Ectodermal cell (in vitro differentiated cells): Measurements from ENCODE around the gene ITGA11.

Experiments
- H3K27ac ChIP-seq: 2 replicates; pipeline ENCODE4 v1.7.0; 2013; ENCODE audit warnings: mild to moderate bottlenecking, low read depth, low read length; ENCODE audit not compliant: insufficient read depth, poor library complexity, severe bottlenecking
- H3K27me3 ChIP-seq: 2 replicates; pipeline ENCODE4 v1.7.0; 2013; ENCODE audit warnings: mild to moderate bottlenecking, low read length; ENCODE audit not compliant: insufficient read depth, control insufficient read depth, poor library complexity, severe bottlenecking
- H3K36me3 ChIP-seq: one replicate; pipeline ENCODE4 v1.7.0; 2013; ENCODE audit warnings: low read length; ENCODE audit not compliant: control insufficient read depth, insufficient read depth
- H3K4me1 ChIP-seq: one replicate; pipeline ENCODE4 v1.7.0; 2013; ENCODE audit warnings: low read length; ENCODE audit not compliant: control insufficient read depth, insufficient read depth
- H3K4me3 ChIP-seq: 2 replicates; pipeline ENCODE4 v1.7.0; 2013; ENCODE audit warnings: low read depth, low read length, control low read depth; ENCODE audit not compliant: insufficient read depth
- H3K9me3 ChIP-seq: 2 replicates; pipeline ENCODE4 v1.7.0; 2013; ENCODE audit warnings: mild to moderate bottlenecking, low read length, moderate library complexity; ENCODE audit not compliant: control insufficient read depth
- WGBS, 2 experiments: methylation state at CpG; one replicate each; pipeline ENCODE4 v1.1.7; 2013; ENCODE audit warnings: missing lambda C conversion rate in 2 of 2; 5-methylcytosine and 5-hydroxymethylcytosine counted together

The ITGA11 gene

DNA sequence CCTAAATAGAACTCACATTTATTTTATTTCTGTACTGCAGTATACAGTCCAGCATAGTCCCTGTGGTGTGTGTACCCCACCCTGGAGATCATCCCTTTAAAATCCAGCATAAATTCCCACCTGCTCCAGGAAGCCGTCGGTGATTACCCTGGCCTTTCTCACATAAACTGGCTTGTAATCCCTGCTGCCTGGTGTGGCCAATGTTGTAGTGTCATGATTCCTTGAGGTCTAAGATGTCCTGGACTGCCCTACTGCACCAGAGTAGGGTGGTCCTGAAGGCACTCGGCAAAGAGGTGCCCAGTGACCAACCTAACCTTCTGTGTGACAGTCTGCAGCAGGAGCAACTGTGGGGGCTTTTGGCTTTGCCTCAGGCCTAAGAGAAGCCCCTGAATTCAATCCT, 58.9 kb downstream of the ITGA11 start:
- 88 to 90% methylated on average over 3 of the region's 3 CpGs for WGBS, 2 experiments
- H3K9me3 ChIP-seq = no peaks in the 10 kb centered on the region
- no peak overlapping the region for H3K4me3 ChIP-seq
- no peaks in the 10 kb centered on the region for H3K36me3 ChIP-seq
- H3K27me3 ChIP-seq = no peaks in the 10 kb centered on the region
- H3K27ac ChIP-seq = no peak overlapping the region
- H3K4me1 ChIP-seq = no peaks in the 10 kb centered on the region

DNA sequence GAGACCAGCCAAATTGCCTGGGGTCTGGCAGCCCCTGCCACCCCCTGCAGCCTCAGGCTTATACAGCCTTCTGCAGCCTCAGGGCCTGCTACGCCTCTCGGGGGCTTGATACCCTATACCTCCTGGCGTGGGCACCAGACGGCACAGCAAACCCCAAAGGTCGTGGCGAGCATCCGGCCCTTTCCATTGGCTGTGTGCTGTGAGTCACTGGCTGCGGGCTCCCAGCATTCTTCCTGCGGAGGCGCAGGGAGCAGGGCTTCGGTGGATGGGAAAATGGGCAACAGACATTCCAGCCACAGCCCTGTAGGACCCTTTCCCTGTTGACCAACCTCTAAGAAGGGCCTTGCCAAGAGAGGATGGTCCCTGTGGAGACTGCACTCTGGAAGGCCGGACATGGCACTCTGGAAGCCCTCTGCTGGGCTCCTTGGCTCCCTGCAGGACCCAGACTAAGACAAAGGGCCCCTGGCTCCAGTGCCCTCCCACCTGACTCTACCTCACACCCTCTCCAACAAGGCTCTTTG, 59.6 kb downstream of the ITGA11 start:
- 83 to 85% methylated on average over 12 of the region's 12 CpGs for WGBS, 2 experiments
- Histone ChIP-seq H3K27me3 (no peaks in the 10 kb centered on the region), H3K4me1 (no peaks in the 10 kb centered on the region), H3K4me3 (no peak overlapping the region), H3K36me3 (no peaks in the 10 kb centered on the region), H3K27ac (no peak overlapping the region), H3K9me3 (no peaks in the 10 kb centered on the region)

DNA sequence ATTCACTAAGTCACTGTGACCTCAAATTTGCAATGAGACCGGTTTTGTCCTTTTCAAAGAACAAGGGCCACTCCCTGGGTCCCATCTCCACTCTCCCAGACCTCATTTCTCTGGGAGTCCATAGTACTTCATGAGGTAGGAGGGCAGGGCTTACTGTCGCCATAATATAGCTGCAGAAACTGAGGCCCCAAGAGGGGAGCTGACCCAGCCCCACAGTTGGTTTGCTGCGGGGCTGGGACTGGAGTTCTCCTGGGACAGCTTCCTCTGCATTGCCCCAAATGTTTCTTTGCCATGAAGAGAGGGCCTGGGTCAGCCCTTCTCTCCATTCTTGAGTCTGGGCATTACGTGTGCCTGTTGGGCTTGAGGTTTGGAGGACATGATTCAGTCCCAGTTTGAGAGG, 60.1 kb downstream of the ITGA11 start:
- Histone ChIP-seq H3K27ac (no peak overlapping the region), H3K4me1 (no peaks in the 10 kb centered on the region), H3K4me3 (no peak overlapping the region), H3K27me3 (no peaks in the 10 kb centered on the region), H3K9me3 (no peaks in the 10 kb centered on the region), H3K36me3 (no peaks in the 10 kb centered on the region)
- WGBS, 2 experiments = 95 to 96% methylated on average over 4 of the region's 4 CpGs

DNA sequence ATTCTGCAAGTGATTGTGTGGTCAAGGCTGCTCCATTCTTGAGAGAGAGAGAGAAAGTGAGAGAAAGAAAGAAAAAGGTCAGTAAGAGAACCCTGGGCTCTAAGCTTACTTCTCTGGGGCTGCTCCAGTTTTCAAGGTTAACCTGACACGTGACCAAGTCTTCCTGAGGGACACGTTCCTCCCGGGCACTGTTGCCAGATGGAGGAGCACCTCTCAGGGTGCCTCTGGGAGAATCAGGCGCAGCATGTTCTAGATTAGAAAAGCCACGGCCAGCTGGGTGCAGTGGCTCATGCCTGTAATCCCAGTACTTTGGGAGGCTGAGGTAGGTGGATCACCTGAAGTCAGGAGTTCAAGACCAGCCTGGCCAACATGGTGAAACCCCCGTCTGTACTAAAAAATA, 60.8 kb downstream of the ITGA11 start:
- Histone ChIP-seq H3K27me3 (no peaks in the 10 kb centered on the region), H3K9me3 (no peaks in the 10 kb centered on the region), H3K4me1 (no peaks in the 10 kb centered on the region), H3K4me3 (no peak overlapping the region), H3K36me3 (no peaks in the 10 kb centered on the region), H3K27ac (no peak overlapping the region)
- WGBS, 2 experiments = 82 to 86% methylated on average over 6 of the region's 6 CpGs

DNA sequence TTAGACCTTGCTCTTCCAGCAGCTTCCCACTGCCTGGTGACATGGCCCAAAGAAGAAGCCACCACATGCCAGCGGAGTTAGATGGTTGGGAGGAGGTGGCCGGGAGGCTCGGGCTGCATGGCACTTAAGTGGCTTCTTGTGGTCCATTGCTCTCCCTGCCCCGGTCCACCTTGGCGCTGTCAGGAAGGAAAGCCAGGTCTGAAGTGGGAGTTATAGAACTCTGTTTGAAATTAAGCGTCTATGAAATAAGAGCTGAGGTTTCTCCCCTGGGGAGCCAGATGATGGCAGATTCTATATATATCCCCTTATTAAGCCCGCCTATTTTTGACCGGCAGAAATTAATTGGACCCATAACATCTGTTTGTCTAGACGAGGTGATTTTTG, 61.2 kb downstream of the ITGA11 start:
- Histone ChIP-seq H3K27ac (no peak overlapping the region), H3K36me3 (no peaks in the 10 kb centered on the region), H3K27me3 (no peaks in the 10 kb centered on the region), H3K9me3 (no peaks in the 10 kb centered on the region), H3K4me3 (no peak overlapping the region), H3K4me1 (no peaks in the 10 kb centered on the region)
- 95 to 96% methylated on average over 9 of the region's 9 CpGs for WGBS, 2 experiments

DNA sequence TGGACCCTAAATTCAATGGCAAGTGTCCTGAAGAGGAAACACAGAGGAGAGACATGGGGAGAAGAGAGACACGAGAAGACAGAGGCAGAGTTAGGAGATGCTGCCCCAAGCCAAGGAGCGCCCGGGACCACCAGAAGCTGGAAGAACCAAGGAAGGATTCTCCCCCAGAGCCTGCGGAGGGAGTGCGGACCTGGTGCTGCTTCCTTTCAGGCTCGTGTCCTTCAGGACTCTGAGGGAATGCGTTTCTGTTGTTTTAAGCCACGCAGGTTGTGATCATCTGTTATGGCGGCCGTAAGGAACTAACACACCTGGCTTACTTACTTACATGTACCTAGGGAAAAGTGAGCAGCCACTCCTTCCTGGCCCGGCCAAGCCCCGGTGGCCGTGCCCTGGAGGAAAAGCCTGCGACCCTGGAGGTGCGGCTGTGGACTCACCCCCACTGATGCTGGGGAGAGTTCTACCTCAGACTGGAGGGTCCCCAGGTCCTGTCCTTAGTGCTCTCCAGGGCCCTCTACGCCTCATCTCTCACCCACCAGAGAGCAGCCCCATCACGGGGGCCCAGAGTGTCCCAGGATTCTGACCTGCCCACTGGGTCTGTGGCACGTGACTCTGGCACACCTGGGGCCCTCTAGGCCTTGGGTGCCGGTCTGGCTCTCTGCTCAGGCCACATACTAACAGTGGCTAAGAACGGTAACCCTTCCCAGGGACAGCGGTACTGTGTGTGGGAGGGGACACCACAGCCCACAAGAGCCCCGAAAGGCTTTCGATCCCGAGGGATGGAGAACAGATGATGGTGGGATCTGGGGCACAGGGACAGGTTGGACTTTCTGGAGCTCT, 61.8 kb downstream of the ITGA11 start:
- Histone ChIP-seq H3K36me3 (no peaks in the 10 kb centered on the region), H3K9me3 (no peaks in the 10 kb centered on the region), H3K27ac (no peak overlapping the region), H3K27me3 (no peaks in the 10 kb centered on the region), H3K4me3 (no peak overlapping the region), H3K4me1 (no peaks in the 10 kb centered on the region)
- 93 to 94% methylated on average over 24 of the region's 24 CpGs for WGBS, 2 experiments

DNA sequence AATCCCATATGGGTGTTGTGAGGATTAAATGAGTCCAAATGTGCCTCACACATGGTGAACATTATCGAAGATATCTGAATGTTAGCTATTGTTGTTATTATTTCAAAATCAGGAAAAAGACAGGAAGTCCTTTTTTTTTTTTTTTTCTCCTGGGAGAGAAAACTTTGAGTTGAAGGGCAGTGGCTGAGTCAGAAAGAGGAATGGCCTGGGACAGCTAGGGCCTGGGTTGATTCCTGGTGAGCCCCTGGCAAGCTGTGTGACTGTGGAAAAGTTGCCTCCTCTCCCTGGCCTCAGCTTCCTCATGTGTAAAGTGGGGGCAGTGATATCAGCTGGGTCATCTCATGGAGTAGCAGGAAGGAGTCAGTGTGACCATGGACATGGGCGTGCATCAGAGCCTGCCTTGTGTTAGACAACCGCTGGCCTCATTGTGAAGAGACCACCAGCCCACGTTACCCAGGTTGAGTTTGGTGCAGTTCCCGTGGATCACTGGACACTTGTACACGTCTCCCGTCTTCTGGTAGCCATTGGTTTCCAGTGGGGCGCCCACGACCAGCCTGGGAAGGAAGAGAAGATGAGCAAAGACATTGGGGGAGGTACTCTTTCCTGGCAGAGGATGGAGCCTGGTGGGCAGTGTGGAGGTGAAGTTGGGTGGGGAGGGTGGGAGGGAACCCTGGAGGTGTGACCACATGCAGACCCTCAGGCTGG, 63.1 kb downstream of the ITGA11 start:
- 94 to 98% methylated on average over 9 of the region's 9 CpGs for WGBS, 2 experiments
- no peaks in the 10 kb centered on the region for H3K4me1 ChIP-seq
- H3K27me3 ChIP-seq = no peaks in the 10 kb centered on the region
- H3K36me3 ChIP-seq = no peaks in the 10 kb centered on the region
- H3K9me3 ChIP-seq = no peaks in the 10 kb centered on the region
- H3K27ac ChIP-seq = no peak overlapping the region
- H3K4me3 ChIP-seq = no peak overlapping the region

DNA sequence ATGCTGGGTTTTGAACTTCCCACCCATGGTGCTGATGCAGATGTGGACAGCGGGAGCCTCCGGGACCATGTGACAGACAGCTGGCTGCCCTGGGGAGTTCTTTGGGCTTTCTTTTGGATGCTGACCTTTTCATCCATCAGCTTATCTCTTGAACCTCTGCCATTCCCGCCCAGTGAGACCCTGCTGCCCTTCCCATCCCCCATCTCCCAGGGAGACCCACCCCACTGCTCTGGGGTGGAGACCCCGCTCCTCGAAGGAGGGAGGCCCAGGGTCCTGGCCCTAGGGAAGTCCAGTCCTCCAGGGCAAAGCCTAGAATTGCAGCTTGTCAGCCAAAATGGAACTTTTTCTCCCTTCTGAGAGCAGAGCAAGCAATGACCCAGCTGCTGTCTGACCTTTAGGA, 64.0 kb downstream of the ITGA11 start:
- no peaks in the 10 kb centered on the region for H3K36me3 ChIP-seq
- H3K27ac ChIP-seq = no peak overlapping the region
- H3K27me3 ChIP-seq = no peaks in the 10 kb centered on the region
- no peaks in the 10 kb centered on the region for H3K9me3 ChIP-seq
- H3K4me1 ChIP-seq = no peaks in the 10 kb centered on the region
- 68 to 71% methylated on average over 5 of the region's 5 CpGs for WGBS, 2 experiments
- no peak overlapping the region for H3K4me3 ChIP-seq

DNA sequence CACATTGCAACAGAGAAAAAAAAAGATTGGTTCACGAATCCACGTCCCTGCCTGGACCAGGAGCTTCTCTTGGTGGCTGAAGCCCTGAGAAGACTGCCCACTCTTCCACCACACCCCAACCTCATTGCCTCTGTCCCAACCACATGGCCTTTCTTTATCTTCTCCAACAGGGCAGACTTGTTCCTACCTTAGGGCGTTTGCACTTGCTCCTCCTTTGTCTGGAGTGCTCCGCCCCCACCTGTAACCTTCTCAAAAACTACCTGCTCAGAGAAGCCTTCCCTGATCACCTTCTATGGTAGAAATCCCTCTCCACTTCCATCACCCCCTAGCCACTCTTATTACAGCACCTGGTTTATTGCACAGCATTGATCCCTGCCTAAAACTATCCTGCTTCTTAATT, 64.7 kb downstream of the ITGA11 start:
- no peak overlapping the region for H3K4me3 ChIP-seq
- H3K9me3 ChIP-seq = no peaks in the 10 kb centered on the region
- H3K4me1 ChIP-seq = no peaks in the 10 kb centered on the region
- no peak overlapping the region for H3K27ac ChIP-seq
- H3K36me3 ChIP-seq = no peaks in the 10 kb centered on the region
- H3K27me3 ChIP-seq = no peaks in the 10 kb centered on the region
- WGBS, 2 experiments = 84% methylated on average over 4 of the region's 4 CpGs

DNA sequence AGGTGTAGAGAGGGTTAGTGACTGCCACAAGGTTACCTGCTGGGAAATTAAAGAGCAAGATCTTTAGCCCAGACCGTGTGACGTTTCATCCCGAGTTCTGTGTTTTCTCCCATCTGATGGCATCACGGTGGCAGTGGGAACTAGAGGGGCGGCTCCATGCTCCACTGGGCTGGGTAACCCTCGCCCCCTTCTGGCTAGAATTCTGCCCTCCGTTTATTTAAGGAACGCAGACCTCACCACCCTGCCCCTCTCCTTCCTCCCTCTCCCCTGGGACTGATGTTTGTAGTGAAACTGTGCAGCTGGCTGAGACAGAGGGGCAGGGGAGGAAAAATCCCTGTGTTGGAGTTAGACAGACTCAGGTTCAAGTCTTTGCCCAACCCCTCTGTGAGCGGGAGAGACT, 65.6 kb downstream of the ITGA11 start:
- Histone ChIP-seq H3K4me3 (no peak overlapping the region), H3K36me3 (no peaks in the 10 kb centered on the region), H3K27ac (no peak overlapping the region), H3K27me3 (no peaks in the 10 kb centered on the region), H3K4me1 (no peaks in the 10 kb centered on the region), H3K9me3 (no peaks in the 10 kb centered on the region)
- 47 to 53% methylated on average over 9 of the region's 9 CpGs for WGBS, 2 experiments
